ENCODE measurements around the gene HOXA7.

The HOXA7 gene

GRCh38 chr7:27184337-27185012 is 28.0 kb upstream of the HOXA7 start:
- TF ChIP-seq CTCF (IDR thresholded peaks at IDR 0.05): no peak
- DNase-seq (ENCODE audit: low spot score): peak; percentile 71
- H3K27ac ChIP-seq: no peak overlapping the region
- H3K4me3 ChIP-seq: peak overlapping the region; percentile 58

GRCh38 chr7:27183682-27184336 is 27.3 kb upstream of the HOXA7 start:
- H3K27ac ChIP-seq: no peak overlapping the region
- peak overlapping the region; percentile 58 for H3K4me3 ChIP-seq
- no peak for TF ChIP-seq CTCF (IDR thresholded peaks at IDR 0.05)
- DNase-seq (ENCODE audit: low spot score): peak; percentile 63

- no peak for TF ChIP-seq CTCF (IDR thresholded peaks at IDR 0.05)
- no peak overlapping the region for H3K4me3 ChIP-seq
- DNase-seq (ENCODE audit: low spot score): peak; percentile 65
- H3K27ac ChIP-seq: no peak overlapping the region
Observed at GRCh38 chr7:27182861-27183681, 26.6 kb upstream of the HOXA7 start.

- Histone ChIP-seq H3K4me3 (no peak overlapping the region), H3K27ac (no peak overlapping the region)
- DNase-seq (ENCODE audit: low spot score): peak; percentile 21
- no peak for TF ChIP-seq CTCF (IDR thresholded peaks at IDR 0.05)
Observed at GRCh38 chr7:27182285-27182841, 25.9 kb upstream of the HOXA7 start.

- peak; percentile 60 for DNase-seq (ENCODE audit: low spot score)
- Histone ChIP-seq H3K4me3 (no peak overlapping the region), H3K27ac (no peak overlapping the region)
- no peak for TF ChIP-seq CTCF (IDR thresholded peaks at IDR 0.05)
Observed at GRCh38 chr7:27181795-27182275, 25.4 kb upstream of the HOXA7 start.

GRCh38 chr7:27180431-27181420 is 24.3 kb upstream of the HOXA7 start:
- DNase-seq (ENCODE audit: low spot score): no peak
- H3K4me3 ChIP-seq: no peak overlapping the region
- no peak overlapping the region for H3K27ac ChIP-seq
- no peak for TF ChIP-seq CTCF (IDR thresholded peaks at IDR 0.05)

Measured in coronary artery (tissue), 2 donors.